NAMALWA (cell line): Measurements from ENCODE around the gene EEF2KMT.
"Not testable (repeated sequence)": the region's sequence is repeated elsewhere in the genome, so short reads cannot be mapped to it uniquely, and the experiment has no call there.

Source experiments
- DNase-seq: peaks from one replicate; pipeline ENCODE4 v3.0.0-alpha.2; 2015; ENCODE audit warnings: low spot score

EEF2KMT gene

GRCh38 chr16:5095145-5095830, 2.3 kb downstream of the EEF2KMT start:
- DNase-seq = not testable (repeated sequence)

- DNase-seq = not testable (repeated sequence)
These were observed 3.8 kb downstream of the EEF2KMT start for GRCh38 chr16:5093746-5094145.

GRCh38 chr16:5093081-5093480, 4.5 kb downstream of the EEF2KMT start:
- DNase-seq = not testable (repeated sequence)

GRCh38 chr16:5090592-5090991, 7.0 kb downstream of the EEF2KMT start:
- DNase-seq = not testable (repeated sequence)

GRCh38 chr16:5089911-5090555, 7.6 kb downstream of the EEF2KMT start:
- DNase-seq = not testable (repeated sequence)

- not testable (repeated sequence) for DNase-seq
These were observed 8.7 kb downstream of the EEF2KMT start for GRCh38 chr16:5088936-5089335.

GRCh38 chr16:5088086-5088790, 9.4 kb downstream of the EEF2KMT start:
- not testable (repeated sequence) for DNase-seq

- not testable (repeated sequence) for DNase-seq
These were observed 11.9 kb downstream of the EEF2KMT start for GRCh38 chr16:5085716-5086115.

GRCh38 chr16:5084802-5085201, 12.8 kb downstream of the EEF2KMT start:
- DNase-seq = peak; percentile 76

GRCh38 chr16:5084099-5084731, 13.4 kb downstream of the EEF2KMT start:
- not testable (repeated sequence) for DNase-seq

GRCh38 chr16:5083646-5084045, 13.9 kb downstream of the EEF2KMT start:
- not testable (repeated sequence) for DNase-seq

GRCh38 chr16:5080996-5081395, 16.6 kb downstream of the EEF2KMT start:
- DNase-seq = not testable (repeated sequence)

- DNase-seq = not testable (repeated sequence)
These were observed 17.1 kb downstream of the EEF2KMT start for GRCh38 chr16:5080461-5080860.

GRCh38 chr16:5078626-5079025, 19.0 kb downstream of the EEF2KMT start:
- no peak for DNase-seq

GRCh38 chr16:5077304-5077703, 20.3 kb downstream of the EEF2KMT start:
- no peak for DNase-seq

GRCh38 chr16:5075637-5076036, 22.0 kb downstream of the EEF2KMT start:
- DNase-seq = no peak

- DNase-seq = not testable (repeated sequence)
These were observed 23.8 kb downstream of the EEF2KMT start for GRCh38 chr16:5073771-5074170.

GRCh38 chr16:5073279-5073629, 24.3 kb downstream of the EEF2KMT start:
- no peak for DNase-seq

- DNase-seq = no peak
These were observed 25.0 kb downstream of the EEF2KMT start for GRCh38 chr16:5072334-5073278.

- DNase-seq = peak; percentile 91
These were observed 25.8 kb downstream of the EEF2KMT start, which contains the start of gene ALG1 for GRCh38 chr16:5071681-5072333. TSS of gene ALG1 (plus strand) at chr16:5071843. CDS start at chr16:5071850, 7 bp downstream.

GRCh38 chr16:5071341-5071680, 26.3 kb downstream of the EEF2KMT start:
- no peak for DNase-seq
